Uterus (tissue), 2 donors: ENCODE results near the gene PARD3.

Experiments used
- POLR2A ChIP-seq, 2 donors: fragments of 450-650 bp; IDR thresholded peaks; one replicate each; pipeline ENCODE4 v1.6.1; 2016; ENCODE audit warnings: antibody characterized with exemption in 2 of 2, mild to moderate bottlenecking in 1 of 2, moderate library complexity in 1 of 2
- TF ChIP-seq, protein P1 (sequence below), 4 experiments: fragments of 200-600 bp in 2 of 4; fragments of 450-650 bp in 2 of 4; sonication (generic) in 2 of 4; IDR thresholded peaks; one replicate each; pipeline ENCODE4 v1.5.1; 2016 to 2019; ENCODE audit warnings: antibody characterized with exemption in 4 of 4, mild to moderate bottlenecking in 2 of 4, moderate library complexity in 1 of 4

DNA sequence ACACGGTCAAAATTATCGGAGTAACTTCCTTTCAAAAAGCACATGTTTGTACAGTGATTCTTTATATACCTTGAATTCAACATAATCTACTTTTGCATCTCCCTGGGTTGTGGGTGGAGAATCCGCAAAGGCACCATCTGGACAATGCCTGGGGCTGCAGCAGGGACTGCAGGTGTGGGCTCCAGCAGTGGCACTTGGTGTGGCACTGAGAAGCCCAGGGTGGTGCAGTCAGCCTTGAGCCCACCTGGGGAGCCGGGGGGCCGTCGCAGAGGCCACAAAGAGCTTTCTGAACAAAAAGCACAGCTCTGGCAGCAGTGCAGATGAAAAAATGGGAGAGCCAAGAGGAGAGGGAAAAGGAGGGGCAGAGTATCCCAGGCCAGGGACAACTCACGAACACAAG is 22.2 kb downstream of the PARD3 start:
- no peak for TF ChIP-seq POLR2A (IDR thresholded peaks at IDR 0.05)
- TF ChIP-seq, protein P1, sequence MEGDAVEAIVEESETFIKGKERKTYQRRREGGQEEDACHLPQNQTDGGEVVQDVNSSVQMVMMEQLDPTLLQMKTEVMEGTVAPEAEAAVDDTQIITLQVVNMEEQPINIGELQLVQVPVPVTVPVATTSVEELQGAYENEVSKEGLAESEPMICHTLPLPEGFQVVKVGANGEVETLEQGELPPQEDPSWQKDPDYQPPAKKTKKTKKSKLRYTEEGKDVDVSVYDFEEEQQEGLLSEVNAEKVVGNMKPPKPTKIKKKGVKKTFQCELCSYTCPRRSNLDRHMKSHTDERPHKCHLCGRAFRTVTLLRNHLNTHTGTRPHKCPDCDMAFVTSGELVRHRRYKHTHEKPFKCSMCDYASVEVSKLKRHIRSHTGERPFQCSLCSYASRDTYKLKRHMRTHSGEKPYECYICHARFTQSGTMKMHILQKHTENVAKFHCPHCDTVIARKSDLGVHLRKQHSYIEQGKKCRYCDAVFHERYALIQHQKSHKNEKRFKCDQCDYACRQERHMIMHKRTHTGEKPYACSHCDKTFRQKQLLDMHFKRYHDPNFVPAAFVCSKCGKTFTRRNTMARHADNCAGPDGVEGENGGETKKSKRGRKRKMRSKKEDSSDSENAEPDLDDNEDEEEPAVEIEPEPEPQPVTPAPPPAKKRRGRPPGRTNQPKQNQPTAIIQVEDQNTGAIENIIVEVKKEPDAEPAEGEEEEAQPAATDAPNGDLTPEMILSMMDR (IDR thresholded peaks at IDR 0.05), result no peak
